HCT116 (cell line): ENCODE results near the gene KYNU. TPM values are rescaled to one million over a fixed set of nuclear protein-coding genes. Genes with fewer than 3 reads are reported as not detected.

Experiments
- ATAC-seq: fragments of 200-7000 bp; cut with Tn5 transposase; 2 replicates; pipeline ENCODE4 v1.9.1; 2020; ENCODE audit warnings: mild to moderate bottlenecking, moderate library complexity
- BruUV-seq: library from RNA; stranded (reverse); fragments of 400-500 nt; replicated peaks from 2 replicates; lab custom pipeline; 2021; lab: Mats Ljungman, UMichigan
- CTCF ChIA-PET: fragments of 300-600 bp; sonication (Branson Sonifier 250); formaldehyde crosslinking; loops from one replicate; lab custom pipeline; 2021; ENCODE audit warnings: antibody characterized with exemption; lab: Charles Lee
- POLR2A ChIA-PET: fragments of 300-600, 350-600 bp; sonication (Branson Sonifier 250); formaldehyde crosslinking; loops from one replicate; lab custom pipeline; 2021; ENCODE audit warnings: antibody characterized with exemption; lab: Charles Lee
- RAD21 ChIA-PET, 2 experiments: fragments of 300-600 bp; sonication (Branson Sonifier 250); formaldehyde crosslinking; loops; one replicate each; lab custom pipeline; 2023; ENCODE audit warnings: low total read pairs in 2 of 2; ENCODE audit not compliant: uncharacterized antibody in 2 of 2, unreplicated experiment in 2 of 2, low non-redundant PET in 1 of 2; lab: Charles Lee
- DNase-seq: peaks from one replicate; pipeline ENCODE4 v3.0.0-alpha.2; 2010; ENCODE audit warnings: low read depth, low spot score
- H2AFZ ChIP-seq: fragments of 200-600 bp; shearing (Covaris generic), sonication (generic); 2 replicates; pipeline ENCODE4 v1.6.1; 2017; ENCODE audit warnings: low read depth, mixed run types, mixed read lengths, antibody characterized with exemption, low read length; ENCODE audit not compliant: poor library complexity, severe bottlenecking
- H3K27ac ChIP-seq: 2 replicates; pipeline ENCODE4 v1.5.1; 2012; ENCODE audit warnings: low read depth, low read length
- H3K27me3 ChIP-seq: fragments of 200-600 bp; sonication (generic); 2 replicates; pipeline ENCODE4 v1.6.1; 2016; ENCODE audit warnings: mixed run types, low read length, mixed read lengths; ENCODE audit not compliant: insufficient read depth
- H3K36me3 ChIP-seq, 2 experiments: fragments of 200-500 bp in 1 of 2; fragments of 200-600 bp in 1 of 2; sonication (Bioruptor generic) in 1 of 2; sonication (generic) in 1 of 2; 2 replicates each; pipeline versions ENCODE4 v1.5.1 to v1.6.1; 2014 to 2016; ENCODE audit warnings: low read length in 2 of 2, inconsistent platforms in 1 of 2, mixed read lengths in 1 of 2, mixed run types in 1 of 2; ENCODE audit not compliant: insufficient read depth in 2 of 2, control insufficient read depth in 1 of 2
- H3K4me1 ChIP-seq, 2 experiments: fragments of 200-600 bp in 1 of 2; sonication (generic) in 1 of 2; 2 replicates each; pipeline versions ENCODE4 v1.5.1 to v1.6.1; 2012 to 2017; ENCODE audit warnings: low read length in 2 of 2, inconsistent platforms in 1 of 2, mild to moderate bottlenecking in 1 of 2, mixed read lengths in 1 of 2, mixed run types in 1 of 2, moderate library complexity in 1 of 2; ENCODE audit not compliant: insufficient read depth in 2 of 2, control insufficient read depth in 1 of 2
- H3K4me2 ChIP-seq: fragments of 200-600 bp; sonication (generic); 2 replicates; pipeline ENCODE4 v1.6.1; 2017; ENCODE audit warnings: mixed run types, low read length, mixed read lengths
- H3K4me3 ChIP-seq, 2 experiments: fragments of 200-600 bp in 1 of 2; sonication (generic) in 1 of 2; replicated peaks in 1 of 2; 2 replicates each; pipeline ENCODE4 v1.5.1; 2011 to 2016; ENCODE audit warnings: low read length in 2 of 2, control low read depth in 1 of 2, low read depth in 1 of 2, mild to moderate bottlenecking in 1 of 2, mixed read lengths in 1 of 2, mixed run types in 1 of 2
- H3K79me2 ChIP-seq: fragments of 200-600 bp; sonication (generic); 2 replicates; pipeline ENCODE4 v1.6.1; 2017; ENCODE audit warnings: mild to moderate bottlenecking, mixed run types, low read length, moderate library complexity, mixed read lengths; ENCODE audit not compliant: insufficient read depth
- H3K9ac ChIP-seq: fragments of 200-600 bp; sonication (generic); 2 replicates; pipeline ENCODE4 v1.6.1; 2016; ENCODE audit warnings: low read length, mixed read lengths
- H3K9me2 ChIP-seq: fragments of 200-600 bp; sonication (generic), shearing (Covaris generic); 2 replicates; pipeline ENCODE4 v1.6.1; 2017; ENCODE audit warnings: mixed run types, mild to moderate bottlenecking, moderate library complexity; ENCODE audit not compliant: insufficient read depth
- H3K9me3 ChIP-seq, 2 experiments: fragments of 200-500 bp in 1 of 2; fragments of 200-600 bp in 1 of 2; sonication (Bioruptor generic) in 1 of 2; sonication (generic) in 1 of 2; 2 replicates each; pipeline ENCODE4 v1.6.1; 2014 to 2017; ENCODE audit warnings: low read length in 2 of 2, mixed read lengths in 2 of 2, inconsistent platforms in 1 of 2, low read depth in 1 of 2, mild to moderate bottlenecking in 1 of 2, mixed run types in 1 of 2, moderate library complexity in 1 of 2; ENCODE audit not compliant: control insufficient read depth in 1 of 2, insufficient read depth in 1 of 2
- H4K20me1 ChIP-seq: fragments of 200-600 bp; sonication (generic), shearing (Covaris generic); 2 replicates; pipeline ENCODE4 v1.6.1; 2017; ENCODE audit warnings: mixed run types, mild to moderate bottlenecking, moderate library complexity; ENCODE audit not compliant: insufficient read depth
- ATF3 ChIP-seq: IDR thresholded peaks from 2 replicates; pipeline ENCODE4 v1.6.1; 2012
- CEBPB ChIP-seq: IDR thresholded peaks from 2 replicates; pipeline ENCODE4 v1.6.1; 2012; ENCODE audit warnings: low read depth
- EGR1 ChIP-seq: IDR thresholded peaks from 2 replicates; pipeline ENCODE4 v1.6.1; 2012; ENCODE audit warnings: low read depth
- ELF1 ChIP-seq: IDR thresholded peaks from 2 replicates; pipeline ENCODE4 v1.6.1; 2012; ENCODE audit warnings: low read depth, borderline replicate concordance
- EZH2 ChIP-seq: fragments of 200-600 bp; sonication (generic); IDR thresholded peaks from 2 replicates; pipeline ENCODE4 v1.6.1; 2017; ENCODE audit warnings: antibody characterized with exemption, mixed run types
- EZH2phosphoT487 ChIP-seq: fragments of 200-600 bp; IDR thresholded peaks from 2 replicates; pipeline ENCODE4 v1.6.1; 2018; ENCODE audit warnings: antibody characterized with exemption, borderline replicate concordance
- POLR2A ChIP-seq: IDR thresholded peaks from 2 replicates; pipeline ENCODE4 v1.7.0; 2011; ENCODE audit warnings: borderline replicate concordance; ENCODE audit not compliant: insufficient read depth, insufficient read length; ENCODE audit errors: extremely low read depth
- POLR2AphosphoS5 ChIP-seq: IDR thresholded peaks from 2 replicates; pipeline ENCODE4 v1.6.1; 2011; ENCODE audit warnings: mild to moderate bottlenecking, low read depth, low read length, moderate library complexity
- RAD21 ChIP-seq: IDR thresholded peaks from 2 replicates; pipeline ENCODE4 v1.6.1; 2012; ENCODE audit warnings: low read depth, mild to moderate bottlenecking
- SIN3A ChIP-seq: IDR thresholded peaks from 2 replicates; pipeline ENCODE4 v1.6.1; 2012; ENCODE audit warnings: low read depth
- SP1 ChIP-seq: IDR thresholded peaks from 2 replicates; pipeline ENCODE4 v1.6.1; 2012; ENCODE audit warnings: low read depth
- SRF ChIP-seq: IDR thresholded peaks from 2 replicates; pipeline ENCODE4 v1.6.1; 2012; ENCODE audit warnings: low read depth
- TCF7L2 ChIP-seq: IDR thresholded peaks from 2 replicates; pipeline ENCODE4 v1.7.0; 2011; ENCODE audit warnings: borderline replicate concordance, inconsistent platforms; ENCODE audit not compliant: insufficient read depth, insufficient read length; ENCODE audit errors: extremely low read depth
- YY1 ChIP-seq: IDR thresholded peaks from 2 replicates; pipeline ENCODE4 v1.6.1; 2011; ENCODE audit warnings: low read length, low read depth, moderate library complexity, mild to moderate bottlenecking; ENCODE audit not compliant: insufficient replicate concordance; ENCODE audit errors: extremely low read depth
- ZFX ChIP-seq: fragments of 450-650 bp; IDR thresholded peaks from 2 replicates; pipeline ENCODE4 v1.6.1; 2017
- ZNF274 ChIP-seq: fragments of 200-500 bp; sonication (Bioruptor generic); IDR thresholded peaks from 2 replicates; pipeline ENCODE4 v1.6.1; 2014; ENCODE audit warnings: mild to moderate bottlenecking, low read depth, low read length, inconsistent platforms
- intact Hi-C: fragments of 100-400 bp; cut with micrococcal nuclease; formaldehyde crosslinking; loops from 2 replicates; pipeline ENCODE4 v1.10.0; 2022
- total RNA-seq: library from RNA; stranded (reverse); gene quantifications from one replicate; pipeline ENCODE4 v1.2.1, GENCODE V29; 2021; ENCODE audit not compliant: unreplicated experiment
- TF ChIP-seq, protein P1 (sequence below): IDR thresholded peaks from 2 replicates; pipeline ENCODE4 v1.6.1; 2012; ENCODE audit warnings: low read depth
- TF ChIP-seq, protein P2 (sequence below), 3 experiments: fragments of 200-600 bp in 1 of 3; sonication (generic) in 1 of 3; IDR thresholded peaks in 2 of 3; conservative IDR thresholded peaks in 1 of 3; 2 replicates each; pipeline ENCODE4 v1.5.1; 2012 to 2017; ENCODE audit warnings: low read depth in 2 of 3, low read length in 2 of 3, antibody characterized with exemption in 1 of 3, borderline replicate concordance in 1 of 3, control low read depth in 1 of 3, mild to moderate bottlenecking in 1 of 3, mixed read lengths in 1 of 3, mixed run types in 1 of 3, moderate library complexity in 1 of 3; ENCODE audit not compliant: insufficient read depth in 1 of 3

Gene KYNU
- total RNA-seq, 1 experiment from 2014 or later: 0.22 TPM

DNA sequence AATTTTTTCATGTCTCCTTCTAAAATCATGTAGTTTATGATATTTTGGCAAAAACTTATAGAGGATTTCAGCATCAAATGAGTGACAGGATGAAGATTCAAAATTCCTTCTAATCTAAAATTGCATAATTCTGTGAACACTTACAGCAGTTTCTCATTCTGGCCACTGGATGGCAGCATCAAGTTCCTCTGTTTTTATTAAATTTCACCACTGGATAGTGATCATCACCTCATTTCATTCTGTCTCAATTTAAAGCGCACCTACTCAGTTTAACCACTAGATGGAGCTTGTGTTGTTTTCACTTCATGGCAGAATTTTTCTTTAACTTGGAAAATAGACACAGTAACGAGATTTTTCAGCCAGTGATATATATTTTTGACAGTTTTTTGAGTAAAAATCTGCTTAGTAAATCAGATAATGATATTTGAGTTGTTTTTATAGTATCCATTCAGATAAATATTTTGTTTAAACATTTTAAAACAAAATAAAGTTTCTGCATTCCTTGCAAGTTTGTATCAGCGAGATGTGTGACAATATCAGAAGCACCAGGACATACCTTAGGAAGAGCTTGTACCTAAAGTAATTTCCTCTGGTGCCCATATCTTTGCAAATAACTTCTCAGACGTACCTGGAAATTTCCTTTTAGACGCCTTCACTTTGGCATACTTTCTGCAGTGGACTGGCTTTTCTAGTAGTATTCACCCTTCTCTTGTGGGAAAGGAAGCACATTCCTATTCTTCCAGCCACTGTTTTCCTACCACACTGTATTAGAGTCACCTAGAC lies 157.0 kb downstream of the KYNU start:
- peak; percentile 84 for ATAC-seq
- Histone ChIP-seq H3K4me2 (no peak overlapping the region), H3K4me1 (no peaks in the 10 kb centered on the region), H2AFZ (peak overlapping the region; percentile 82), H3K27ac (no peak overlapping the region), H3K9me3 (no peaks in the 10 kb centered on the region), H3K9ac (no peak overlapping the region), H3K4me3 (no peak overlapping the region), H3K27me3 (no peaks in the 10 kb centered on the region), H3K36me3 (no peaks in the 10 kb centered on the region), H3K79me2 (no peaks in the 10 kb centered on the region), H4K20me1 (no peaks in the 10 kb centered on the region), H3K9me2 (no peaks in the 10 kb centered on the region)
- ChIA-PET POLR2A (no interaction called here), CTCF (interaction anchor here (0.6 to 1.6 kb wide), 17 partner anchors 12 to 249 kb away, joined by 3 to 9 read pairs (median 3); no protein-coding TSS in a partner anchor), RAD21 (no interaction called here)
- intact Hi-C loops: loop anchor here (1.0 kb wide), 2 partner anchors 188 to 225 kb away; no protein-coding TSS in a partner anchor
- TF ChIP-seq SIN3A: no peak
- no peak for TF ChIP-seq POLR2A
- peak; percentile 72 for TF ChIP-seq RAD21
- TF ChIP-seq ELF1: no peak
- peak; percentile 69 for TF ChIP-seq CEBPB
- TF ChIP-seq, protein P1, sequence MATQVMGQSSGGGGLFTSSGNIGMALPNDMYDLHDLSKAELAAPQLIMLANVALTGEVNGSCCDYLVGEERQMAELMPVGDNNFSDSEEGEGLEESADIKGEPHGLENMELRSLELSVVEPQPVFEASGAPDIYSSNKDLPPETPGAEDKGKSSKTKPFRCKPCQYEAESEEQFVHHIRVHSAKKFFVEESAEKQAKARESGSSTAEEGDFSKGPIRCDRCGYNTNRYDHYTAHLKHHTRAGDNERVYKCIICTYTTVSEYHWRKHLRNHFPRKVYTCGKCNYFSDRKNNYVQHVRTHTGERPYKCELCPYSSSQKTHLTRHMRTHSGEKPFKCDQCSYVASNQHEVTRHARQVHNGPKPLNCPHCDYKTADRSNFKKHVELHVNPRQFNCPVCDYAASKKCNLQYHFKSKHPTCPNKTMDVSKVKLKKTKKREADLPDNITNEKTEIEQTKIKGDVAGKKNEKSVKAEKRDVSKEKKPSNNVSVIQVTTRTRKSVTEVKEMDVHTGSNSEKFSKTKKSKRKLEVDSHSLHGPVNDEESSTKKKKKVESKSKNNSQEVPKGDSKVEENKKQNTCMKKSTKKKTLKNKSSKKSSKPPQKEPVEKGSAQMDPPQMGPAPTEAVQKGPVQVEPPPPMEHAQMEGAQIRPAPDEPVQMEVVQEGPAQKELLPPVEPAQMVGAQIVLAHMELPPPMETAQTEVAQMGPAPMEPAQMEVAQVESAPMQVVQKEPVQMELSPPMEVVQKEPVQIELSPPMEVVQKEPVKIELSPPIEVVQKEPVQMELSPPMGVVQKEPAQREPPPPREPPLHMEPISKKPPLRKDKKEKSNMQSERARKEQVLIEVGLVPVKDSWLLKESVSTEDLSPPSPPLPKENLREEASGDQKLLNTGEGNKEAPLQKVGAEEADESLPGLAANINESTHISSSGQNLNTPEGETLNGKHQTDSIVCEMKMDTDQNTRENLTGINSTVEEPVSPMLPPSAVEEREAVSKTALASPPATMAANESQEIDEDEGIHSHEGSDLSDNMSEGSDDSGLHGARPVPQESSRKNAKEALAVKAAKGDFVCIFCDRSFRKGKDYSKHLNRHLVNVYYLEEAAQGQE: no peak
- TF ChIP-seq TCF7L2: no peak
- TF ChIP-seq ATF3: no peak
- TF ChIP-seq ZFX: no peak
- no peak for TF ChIP-seq YY1
- TF ChIP-seq SRF: no peak
- TF ChIP-seq SP1: no peak
- TF ChIP-seq EZH2: no peak
- no peak for TF ChIP-seq ZNF274
- TF ChIP-seq EGR1: no peak
- no peak for TF ChIP-seq EZH2phosphoT487
- TF ChIP-seq, protein P2, sequence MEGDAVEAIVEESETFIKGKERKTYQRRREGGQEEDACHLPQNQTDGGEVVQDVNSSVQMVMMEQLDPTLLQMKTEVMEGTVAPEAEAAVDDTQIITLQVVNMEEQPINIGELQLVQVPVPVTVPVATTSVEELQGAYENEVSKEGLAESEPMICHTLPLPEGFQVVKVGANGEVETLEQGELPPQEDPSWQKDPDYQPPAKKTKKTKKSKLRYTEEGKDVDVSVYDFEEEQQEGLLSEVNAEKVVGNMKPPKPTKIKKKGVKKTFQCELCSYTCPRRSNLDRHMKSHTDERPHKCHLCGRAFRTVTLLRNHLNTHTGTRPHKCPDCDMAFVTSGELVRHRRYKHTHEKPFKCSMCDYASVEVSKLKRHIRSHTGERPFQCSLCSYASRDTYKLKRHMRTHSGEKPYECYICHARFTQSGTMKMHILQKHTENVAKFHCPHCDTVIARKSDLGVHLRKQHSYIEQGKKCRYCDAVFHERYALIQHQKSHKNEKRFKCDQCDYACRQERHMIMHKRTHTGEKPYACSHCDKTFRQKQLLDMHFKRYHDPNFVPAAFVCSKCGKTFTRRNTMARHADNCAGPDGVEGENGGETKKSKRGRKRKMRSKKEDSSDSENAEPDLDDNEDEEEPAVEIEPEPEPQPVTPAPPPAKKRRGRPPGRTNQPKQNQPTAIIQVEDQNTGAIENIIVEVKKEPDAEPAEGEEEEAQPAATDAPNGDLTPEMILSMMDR (IDR thresholded peaks at IDR 0.05 in 2 of 3, conservative IDR thresholded peaks at IDR 0.05 in 1 of 3; ENCODE audit: borderline replicate concordance in 1 of 3, insufficient read depth in 1 of 3, low read depth in 2 of 3, low read length in 2 of 3): peak; percentile 82 to 98 (median 97)
- no peak for TF ChIP-seq POLR2AphosphoS5
- no TSS peak for BruUV-seq
- DNase-seq: peak; percentile 67
